GM18909 (cell line): ENCODE results near the gene GRM8.
"Not testable (repeated sequence)": the region's sequence is repeated elsewhere in the genome, so short reads cannot be mapped to it uniquely, and the experiment has no call there.

Experiments
- ATAC-seq: cut with Tn5 transposase; IDR thresholded peaks from one replicate; pipeline ENCODE4 v1.9.1; 2021; ENCODE audit warnings: mild to moderate bottlenecking; ENCODE audit not compliant: unreplicated experiment, poor library complexity

Gene GRM8

DNA sequence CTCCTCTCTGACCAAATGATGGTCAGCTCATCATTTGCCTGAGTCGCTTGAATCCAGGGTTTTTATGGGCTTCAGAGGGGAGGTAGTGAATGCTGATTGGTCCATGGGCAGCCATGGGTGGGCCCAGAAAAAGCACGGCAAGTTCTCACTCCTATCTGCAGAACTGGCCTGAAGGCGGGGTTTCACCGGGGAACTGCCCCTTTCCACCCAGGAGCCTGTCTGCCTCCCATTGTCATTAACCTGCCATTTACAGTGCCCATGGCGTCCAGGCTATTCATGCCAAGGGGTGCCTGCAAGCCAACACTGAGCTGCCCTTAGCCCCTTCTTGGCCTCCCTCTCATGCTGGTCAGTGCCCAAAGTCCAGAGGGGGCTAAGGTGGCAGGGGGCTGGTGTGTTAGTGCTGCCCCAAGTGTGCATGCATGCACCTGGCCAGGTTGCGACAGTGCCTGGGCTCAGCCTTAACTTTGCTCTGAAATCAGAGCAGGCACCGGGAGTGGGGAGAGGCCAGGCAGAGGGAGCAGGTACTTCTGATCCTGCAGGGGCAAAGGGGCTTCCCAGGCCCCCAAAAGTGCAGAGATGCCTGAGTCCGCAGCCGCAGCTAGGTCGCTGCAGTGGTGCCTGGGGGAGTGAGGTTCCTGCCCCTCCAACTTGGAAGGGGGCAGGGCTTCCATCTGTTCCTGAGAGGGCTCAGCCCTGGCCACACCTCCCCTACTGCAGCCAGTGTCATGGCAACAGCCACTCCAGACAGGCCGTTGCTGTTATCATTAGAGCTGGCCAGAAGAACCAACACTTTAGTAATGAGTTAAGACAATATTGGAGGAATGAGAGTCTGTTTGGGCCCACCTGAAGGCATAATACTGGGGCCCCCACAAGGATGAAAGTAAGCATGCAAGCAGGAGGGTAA, 561.6 kb downstream of the GRM8 start:
- ATAC-seq, result no peak

- no peak for ATAC-seq
These were observed 562.6 kb downstream of the GRM8 start for GRCh38 chr7:126690104-126690503.

- no peak for ATAC-seq
These were observed 563.7 kb downstream of the GRM8 start for GRCh38 chr7:126689037-126689436.

DNA sequence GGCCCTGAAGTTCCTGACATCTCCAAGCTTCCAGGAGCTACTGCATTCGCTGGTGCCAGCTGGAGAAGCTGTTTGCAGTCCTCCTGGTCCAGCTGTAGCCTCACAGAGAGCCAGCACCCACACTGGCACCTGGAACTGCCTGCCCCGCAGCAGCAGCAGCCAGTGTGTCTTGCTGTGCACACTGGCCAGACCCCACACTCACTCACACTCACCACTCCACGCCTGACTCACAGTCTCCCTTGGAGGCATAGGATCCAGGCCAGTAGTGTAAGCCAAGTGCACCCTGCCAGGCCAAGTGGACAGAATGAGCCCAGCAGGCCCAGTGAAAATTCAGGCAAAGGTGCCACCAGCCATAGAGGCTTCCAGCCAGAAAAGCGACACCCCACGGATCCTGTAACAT, 566.3 kb downstream of the GRM8 start:
- ATAC-seq, result no peak

- no peak for ATAC-seq
These were observed 567.1 kb downstream of the GRM8 start for GRCh38 chr7:126685596-126685995.

GRCh38 chr7:126685018-126685573, 567.6 kb downstream of the GRM8 start:
- ATAC-seq, result no peak

DNA sequence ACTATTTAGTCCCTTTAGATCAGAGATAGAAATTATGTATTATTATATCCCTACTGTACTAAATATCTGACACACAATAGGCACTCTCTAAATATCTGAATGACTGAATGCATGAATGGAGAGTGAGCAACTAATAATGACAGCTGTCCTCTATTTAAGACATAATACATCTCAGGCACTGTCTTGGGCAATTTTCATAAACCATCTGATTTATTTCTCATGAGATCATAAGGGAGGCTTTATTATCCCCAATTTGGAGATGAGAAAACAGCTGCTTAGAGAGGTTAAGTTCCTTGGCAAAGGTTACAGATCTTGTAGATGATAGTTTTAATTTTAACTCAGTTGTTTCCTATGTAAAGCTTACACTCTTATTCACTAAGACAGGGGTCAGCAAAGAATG, 570.6 kb downstream of the GRM8 start:
- no peak for ATAC-seq

DNA sequence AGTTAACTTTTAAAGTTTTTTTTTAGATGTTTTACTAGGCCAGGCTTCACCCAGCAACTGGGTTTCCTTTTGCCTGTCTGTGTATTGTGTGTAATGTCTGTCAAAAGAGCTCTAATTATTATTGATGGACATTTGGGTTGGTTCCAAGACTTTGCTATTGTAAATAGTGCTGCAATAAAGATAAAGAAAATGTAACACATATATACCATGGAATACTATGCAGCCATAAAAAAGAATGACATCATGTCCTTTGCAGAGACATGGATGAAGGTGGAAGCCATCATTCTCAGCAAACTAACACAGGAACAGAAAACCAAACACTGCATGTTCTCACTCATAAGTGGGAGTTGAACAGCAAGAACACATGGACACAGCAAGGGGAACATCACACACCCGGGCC, 584.0 kb downstream of the GRM8 start:
- ATAC-seq, result not testable (repeated sequence)

DNA sequence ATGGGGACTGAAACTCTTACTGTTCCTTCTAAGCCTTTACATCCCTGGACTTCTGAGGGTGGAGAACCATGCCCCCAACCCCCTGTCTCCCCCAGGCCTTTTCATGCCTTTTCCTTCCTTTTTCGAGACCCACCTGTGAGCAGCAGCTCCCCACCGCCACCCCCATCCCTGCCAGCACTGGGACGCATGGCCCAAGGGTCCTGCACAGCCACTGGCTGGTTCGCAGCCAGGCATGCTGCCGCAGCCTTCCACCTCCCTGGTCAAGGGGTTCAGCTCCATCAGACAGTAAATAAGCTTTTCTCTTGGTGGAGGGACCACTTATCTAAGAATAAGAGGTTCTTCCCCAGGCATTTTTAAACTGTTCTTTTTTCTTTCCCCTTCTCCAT, 584.4 kb downstream of the GRM8 start:
- ATAC-seq, result no peak

- ATAC-seq, result no peak
These were observed 584.9 kb downstream of the GRM8 start for GRCh38 chr7:126667742-126668366.

GRCh38 chr7:126662856-126663255, 589.9 kb downstream of the GRM8 start:
- ATAC-seq, result no peak

DNA sequence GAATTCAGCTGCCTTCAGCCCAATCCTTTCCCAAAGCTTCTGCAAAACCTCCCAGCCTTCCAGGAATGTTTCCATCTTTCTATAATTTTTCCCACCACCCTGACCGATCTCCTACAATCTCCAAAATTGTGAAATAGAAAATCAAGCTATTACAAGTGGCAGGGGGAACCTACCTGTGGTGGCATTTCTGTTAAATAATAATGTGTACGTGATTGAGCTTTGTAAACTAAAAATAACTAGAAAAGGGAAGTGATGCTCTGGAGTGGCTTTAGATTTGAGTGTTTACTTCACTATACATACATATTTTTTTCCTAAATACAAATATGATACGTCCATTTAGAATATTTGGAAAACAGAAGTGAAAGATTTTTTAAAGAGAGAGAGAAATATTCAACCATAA, 593.6 kb downstream of the GRM8 start:
- ATAC-seq, result peak; percentile 84

- peak; percentile 19 for ATAC-seq
These were observed 594.1 kb downstream of the GRM8 start for GRCh38 chr7:126658684-126659083.

GRCh38 chr7:126657599-126658358, 595.0 kb downstream of the GRM8 start:
- peak; percentile 85 for ATAC-seq

GRCh38 chr7:126657137-126657536, 595.6 kb downstream of the GRM8 start:
- ATAC-seq, result peak; percentile 13

DNA sequence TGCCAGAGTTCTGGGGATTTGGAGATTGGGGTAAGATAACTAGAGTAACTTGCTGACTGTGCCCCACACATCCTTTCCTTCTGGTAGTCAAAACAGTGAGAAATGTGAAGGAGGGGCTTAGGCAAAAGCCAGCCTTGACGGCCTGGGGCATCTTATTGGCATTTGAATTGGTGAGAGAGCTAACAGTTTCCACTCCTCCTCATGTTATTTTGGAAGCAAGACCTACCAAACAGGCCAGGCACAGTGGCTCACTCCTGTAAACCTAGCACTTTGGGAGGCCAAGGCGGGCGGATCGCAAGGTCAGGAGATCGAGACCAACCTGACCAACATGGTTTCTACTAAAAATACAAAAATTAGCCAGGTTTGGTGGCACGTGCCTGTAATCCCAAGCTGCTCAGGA, 596.6 kb downstream of the GRM8 start:
- ATAC-seq, result no peak

- no peak for ATAC-seq
These were observed 615.2 kb downstream of the GRM8 start for GRCh38 chr7:126637538-126637937.

- ATAC-seq, result no peak
These were observed 617.2 kb downstream of the GRM8 start for GRCh38 chr7:126635545-126635944.

GRCh38 chr7:126608339-126608776, 644.4 kb downstream of the GRM8 start:
- no peak for ATAC-seq

GRCh38 chr7:126606331-126606730, 646.4 kb downstream of the GRM8 start:
- no peak for ATAC-seq

DNA sequence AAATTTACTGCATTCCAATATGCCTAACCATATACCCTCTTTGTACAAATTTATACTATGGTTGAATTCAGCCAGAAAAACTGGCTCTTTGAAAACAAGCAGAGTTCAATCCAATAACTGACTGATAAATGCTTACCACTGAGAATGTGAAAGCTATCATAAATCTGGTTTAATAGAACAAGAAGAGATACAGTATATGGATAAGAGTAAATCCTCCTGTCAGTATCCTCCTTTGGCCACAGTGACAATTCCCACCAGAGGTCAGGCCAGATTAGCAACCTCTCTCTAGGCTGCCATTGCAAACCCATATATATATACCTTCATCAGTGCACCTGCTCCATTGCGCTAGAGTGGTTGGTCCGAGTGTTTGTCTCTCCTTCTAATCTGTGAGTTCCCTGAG, 647.2 kb downstream of the GRM8 start:
- ATAC-seq, result no peak
